GM18505 (cell line): Measurements from ENCODE around the gene PRR16.
"Not testable (repeated sequence)": the region's sequence is repeated elsewhere in the genome, so short reads cannot be mapped to it uniquely, and the experiment has no call there.

Experiments
- ATAC-seq: cut with Tn5 transposase; IDR thresholded peaks from one replicate; pipeline ENCODE4 v1.9.1; 2021; ENCODE audit not compliant: unreplicated experiment
- POLR2A ChIP-seq: IDR thresholded peaks from 4 replicates; pipeline ENCODE4 v1.6.1; 2011; ENCODE audit warnings: borderline replicate concordance; ENCODE audit not compliant: insufficient read depth, insufficient read length; ENCODE audit errors: extremely low read depth

The PRR16 gene

GRCh38 chr5:120463991-120464626 is at the start of gene PRR16:
TSS of gene PRR16 (plus strand) at chr5:120464300.
- peak; percentile 94 for ATAC-seq
- no peak for TF ChIP-seq POLR2A

DNA sequence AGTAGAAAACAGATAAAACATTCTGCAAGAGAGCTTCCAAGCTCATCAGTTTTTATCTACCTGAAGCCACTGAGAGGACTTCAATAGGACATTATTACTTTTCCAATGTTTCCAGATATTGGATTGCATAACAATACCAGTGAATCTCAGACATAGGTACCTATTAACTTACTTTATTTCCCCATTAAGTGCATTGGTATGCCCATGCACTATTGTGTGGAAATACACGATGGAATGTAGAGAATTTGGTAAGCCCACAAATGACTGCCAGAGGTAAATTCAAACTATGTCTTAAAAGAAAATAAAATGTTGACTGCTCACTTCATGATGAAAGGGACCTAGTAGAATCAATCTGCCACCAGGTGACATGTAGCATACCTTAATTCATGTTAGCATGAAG is 48.1 kb upstream of the PRR16 start:
- TF ChIP-seq POLR2A, result no peak
- no peak for ATAC-seq

DNA sequence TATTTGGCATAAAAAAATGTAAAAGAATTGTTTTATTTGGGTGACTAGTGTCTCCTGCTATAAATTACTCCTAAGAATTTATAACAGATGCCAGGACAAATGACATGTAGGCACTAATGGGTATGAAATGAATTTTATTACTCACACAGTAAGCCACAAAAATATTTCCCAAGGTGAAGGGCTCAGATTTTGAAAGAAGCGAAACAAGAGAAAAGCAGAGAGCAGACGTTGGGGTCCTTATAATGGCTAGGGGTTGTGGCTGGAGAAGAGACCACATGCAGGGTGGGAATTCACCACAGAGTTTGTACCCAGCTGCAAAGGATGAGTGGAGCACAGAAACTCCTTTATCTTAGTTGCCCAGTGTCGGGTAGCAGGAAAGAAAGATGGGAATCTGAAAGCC is 45.0 kb upstream of the PRR16 start:
- no peak for ATAC-seq

DNA sequence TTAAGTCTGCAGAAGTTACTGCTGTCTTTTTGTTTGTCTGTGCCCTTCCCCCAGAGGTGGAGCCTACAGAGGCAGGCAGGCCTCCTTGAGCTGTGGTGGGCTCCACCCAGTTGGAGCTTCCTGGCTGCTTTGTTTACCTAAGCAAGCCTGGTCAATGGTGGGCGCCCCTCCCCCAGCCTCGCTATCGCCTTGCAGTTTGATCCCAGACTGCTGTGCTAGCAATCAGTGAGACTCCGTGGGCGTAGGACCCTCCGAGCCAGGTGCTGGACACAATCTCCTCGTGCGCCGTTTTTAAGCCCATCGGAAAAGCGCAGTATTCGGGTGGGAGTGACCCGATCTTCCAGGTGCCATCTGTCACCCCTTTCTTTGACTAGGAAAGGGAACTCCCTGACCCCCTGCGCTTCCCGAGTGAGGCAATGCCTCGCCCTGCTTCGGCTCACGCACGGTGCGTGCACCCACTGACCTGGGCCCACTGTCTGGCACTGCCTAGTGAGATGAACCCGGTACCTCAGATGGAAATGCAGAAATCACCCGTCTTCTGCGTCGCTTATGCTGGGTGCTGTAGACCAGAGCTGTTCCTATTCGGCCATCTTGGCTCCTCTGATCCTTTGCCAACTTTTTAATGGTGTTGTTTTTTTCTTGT is 37.3 kb upstream of the PRR16 start:
- ATAC-seq, result not testable (repeated sequence)

More for the DNA sequence above, 45.0 kb upstream of the PRR16 start:
- TF ChIP-seq POLR2A, result no peak

DNA sequence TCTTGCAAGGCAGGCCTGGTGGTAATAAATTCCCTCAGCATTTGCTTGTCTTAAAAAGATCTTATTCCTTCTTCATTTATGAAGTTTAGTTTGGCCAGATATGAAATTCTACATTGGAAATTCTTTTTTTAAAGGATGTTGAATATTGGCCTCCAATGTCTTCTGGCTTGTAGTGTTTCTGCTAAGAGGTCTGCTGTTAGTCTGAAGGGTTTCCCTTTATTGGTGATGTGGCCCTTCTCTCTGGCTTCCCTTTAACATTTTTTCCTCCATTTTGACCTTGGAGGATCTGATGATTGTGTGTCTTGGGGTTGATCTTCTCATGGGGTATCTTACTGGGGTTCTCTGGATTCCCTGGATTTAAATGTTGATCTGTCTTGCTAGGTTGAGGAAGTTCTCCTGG is 33.5 kb upstream of the PRR16 start:
- no peak for ATAC-seq
- TF ChIP-seq POLR2A, result no peak

- no peak for ATAC-seq
- no peak for TF ChIP-seq POLR2A
Measured at GRCh38 chr5:120432861-120433260, 31.2 kb upstream of the PRR16 start.

DNA sequence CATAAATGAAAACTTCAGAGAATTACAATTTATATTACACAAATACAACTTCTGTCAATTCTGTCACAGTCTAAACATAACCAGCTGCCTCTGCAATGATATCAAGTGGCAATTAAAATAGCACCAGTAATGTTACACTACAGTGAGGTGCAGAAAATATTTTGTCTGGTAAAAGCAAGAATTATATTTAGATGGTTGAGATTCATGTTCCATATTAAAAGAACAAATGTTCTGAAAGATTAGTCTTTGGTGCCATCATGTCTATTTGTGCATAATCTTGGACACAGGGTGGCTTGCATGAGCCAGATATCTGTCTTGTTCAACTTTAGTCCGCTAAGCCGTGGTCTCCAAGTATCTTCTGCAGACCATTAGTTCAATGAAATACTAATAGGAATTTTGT is 29.0 kb upstream of the PRR16 start:
- no peak for ATAC-seq

GRCh38 chr5:120436996-120437395 is 27.1 kb upstream of the PRR16 start:
- no peak for TF ChIP-seq POLR2A
- no peak for ATAC-seq

More for the DNA sequence above, 29.0 kb upstream of the PRR16 start:
- no peak for TF ChIP-seq POLR2A

GRCh38 chr5:120442694-120443093 is 21.4 kb upstream of the PRR16 start:
- no peak for ATAC-seq
- no peak for TF ChIP-seq POLR2A

DNA sequence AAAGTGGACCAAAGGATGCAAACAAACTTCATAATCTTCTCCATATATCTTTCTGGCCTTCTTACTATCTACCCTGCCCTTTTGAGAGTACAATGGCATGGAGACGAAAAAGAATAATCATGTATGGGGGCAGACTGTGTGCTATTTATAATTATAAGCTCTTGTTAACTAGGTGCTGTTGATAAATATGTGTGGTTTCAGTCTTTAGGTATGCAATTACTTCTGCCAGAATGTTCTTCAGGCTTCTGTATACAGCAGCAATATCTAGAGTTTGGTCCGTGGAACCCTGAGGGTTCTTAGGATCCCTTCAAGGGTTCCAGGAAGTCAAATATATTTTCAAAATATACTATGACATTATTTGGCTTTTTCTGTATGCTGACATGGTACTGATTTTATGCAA is 20.5 kb upstream of the PRR16 start:
- TF ChIP-seq POLR2A, result no peak
- no peak for ATAC-seq

DNA sequence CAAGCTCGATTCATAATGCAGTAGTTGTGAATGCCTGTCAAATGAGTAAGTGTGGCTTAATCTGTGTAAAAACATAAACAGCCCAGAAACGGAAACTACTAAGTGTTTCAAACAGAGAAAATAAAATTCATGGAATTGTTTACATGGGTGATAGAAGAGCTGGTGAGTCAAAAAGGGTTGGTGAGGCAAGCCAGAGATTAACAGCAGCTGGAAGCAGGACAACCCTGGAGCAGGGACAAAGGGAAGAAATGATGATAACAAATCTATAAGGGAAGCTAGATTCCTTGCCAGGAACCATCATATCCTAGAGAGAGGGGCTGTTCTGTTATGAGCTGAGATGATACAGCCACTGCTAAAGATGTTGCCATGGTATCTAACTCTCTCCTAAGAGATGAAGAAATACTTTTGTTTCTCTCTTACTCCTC is 18.0 kb upstream of the PRR16 start:
- no peak for TF ChIP-seq POLR2A
- no peak for ATAC-seq

DNA sequence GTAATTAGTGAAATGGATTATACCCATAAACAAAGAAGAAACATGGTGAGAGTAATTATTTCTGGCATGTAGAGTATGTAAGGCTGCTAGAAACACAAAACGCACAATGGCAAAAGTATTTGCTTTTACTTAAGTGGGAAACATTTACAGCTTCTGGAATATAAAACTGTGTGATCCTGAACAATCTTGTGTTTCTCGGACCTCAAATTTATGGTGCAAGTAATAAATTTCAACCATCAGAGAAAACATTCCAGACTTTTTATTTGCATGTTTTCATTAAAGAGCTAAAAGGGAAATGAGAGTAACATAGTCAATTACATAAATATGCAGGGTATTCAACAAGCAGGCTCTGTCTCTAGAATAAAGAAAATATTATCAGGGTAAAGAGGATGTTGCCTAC is 17.2 kb upstream of the PRR16 start:
- TF ChIP-seq POLR2A, result no peak
- no peak for ATAC-seq

- no peak for TF ChIP-seq POLR2A
- ATAC-seq, result no peak
Measured at GRCh38 chr5:120447706-120448239, 16.3 kb upstream of the PRR16 start.

DNA sequence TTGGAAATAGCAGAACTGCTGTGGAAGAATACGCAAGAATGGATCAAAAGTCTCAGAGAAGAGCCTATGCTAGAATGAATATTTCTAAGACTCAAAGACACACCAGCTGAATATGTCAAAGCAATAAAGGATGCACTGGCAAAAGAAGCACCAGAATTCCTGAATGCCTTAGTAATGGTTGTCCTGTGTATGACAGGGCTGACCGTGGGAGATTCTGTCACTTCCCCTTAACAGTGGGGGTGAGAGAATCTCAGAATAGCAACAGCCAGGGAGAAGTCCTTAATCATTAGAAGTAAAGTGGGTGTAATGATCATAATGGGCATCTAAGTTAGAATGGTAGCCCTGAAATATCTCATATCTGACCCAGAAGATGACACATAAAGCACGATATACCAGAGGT is 14.6 kb upstream of the PRR16 start:
- no peak for TF ChIP-seq POLR2A
- no peak for ATAC-seq

- TF ChIP-seq POLR2A, result no peak
- ATAC-seq, result no peak
Measured at GRCh38 chr5:120450910-120451309, 13.2 kb upstream of the PRR16 start.

GRCh38 chr5:120451445-120451844 is 12.7 kb upstream of the PRR16 start:
- no peak for ATAC-seq
- TF ChIP-seq POLR2A, result no peak
